SH-SY5Y (cell line): ENCODE measurements around the gene TBCE.

Source experiments
- GATA2 ChIP-seq: IDR thresholded peaks from 2 replicates; pipeline ENCODE4 v1.6.1; 2011; ENCODE audit warnings: mild to moderate bottlenecking, low read depth, low read length
- GATA3 ChIP-seq: IDR thresholded peaks from 2 replicates; pipeline ENCODE4 v1.6.1; 2011; ENCODE audit warnings: low read depth, mild to moderate bottlenecking, low read length, moderate library complexity

GRCh38 chr1:235441159-235441685, 74.0 kb downstream of the TBCE start:
- TF ChIP-seq GATA2 = no peak
- no peak for TF ChIP-seq GATA3
